Retina (tissue), 1 donor: ENCODE data around the gene AICDA.
"Not testable (repeated sequence)": the region's sequence is repeated elsewhere in the genome, so short reads cannot be mapped to it uniquely, and the experiment has no call there.

Source experiments
- DNase-seq: peaks from one replicate; pipeline ENCODE4 v3.0.0-alpha.2; 2016

AICDA gene

DNA sequence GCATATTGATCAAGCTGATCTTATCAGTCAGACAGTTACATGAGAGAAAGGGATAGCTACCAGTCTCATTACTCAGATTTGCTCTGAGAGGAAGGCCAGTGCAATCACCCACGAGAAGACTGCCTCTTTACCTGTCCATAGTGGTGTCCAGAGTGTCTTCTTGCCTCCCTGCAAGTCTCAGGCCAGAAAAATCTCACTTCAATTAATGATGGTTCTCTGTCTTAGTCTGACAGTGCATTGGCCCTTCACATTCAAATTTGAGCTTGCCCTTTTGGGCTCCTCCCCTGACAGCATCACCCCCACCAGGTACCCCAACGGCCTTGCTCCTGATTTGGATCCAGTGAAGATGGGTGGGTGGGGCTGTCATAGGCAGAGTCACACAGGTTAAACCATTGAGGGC is at the start of gene AICDA:
TSS of gene AICDA (minus strand) at position 231 of the 400 bp plus-strand sequence. CDS start at position 139, 92 bp downstream.
- DNase-seq: no peak

- DNase-seq: no peak
These were observed 49.1 kb upstream of the AICDA start for GRCh38 chr12:8661751-8662150.

GRCh38 chr12:8661016-8661415 is 48.4 kb upstream of the AICDA start:
- DNase-seq: no peak

GRCh38 chr12:8658346-8658745 is 45.7 kb upstream of the AICDA start:
- no peak for DNase-seq

DNA sequence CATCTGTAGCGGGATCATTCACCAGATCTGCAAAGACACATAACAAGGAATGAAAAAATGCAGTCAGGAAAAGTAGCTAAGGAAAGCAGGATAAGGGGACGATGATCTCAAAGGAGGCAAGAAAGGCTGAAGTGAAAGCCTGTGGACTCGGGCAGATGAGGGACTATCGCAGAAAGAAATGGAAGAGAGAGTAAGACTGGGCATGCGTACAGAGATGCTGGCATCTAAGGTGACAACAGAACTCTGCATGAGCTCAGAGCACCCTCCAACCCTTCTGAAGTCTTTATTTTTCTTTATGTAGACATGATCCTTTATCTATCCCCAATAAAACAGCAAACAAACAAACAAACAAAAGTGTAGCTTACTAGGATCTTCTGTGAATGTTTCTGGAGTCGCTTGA is 42.8 kb upstream of the AICDA start:
- no peak for DNase-seq

DNA sequence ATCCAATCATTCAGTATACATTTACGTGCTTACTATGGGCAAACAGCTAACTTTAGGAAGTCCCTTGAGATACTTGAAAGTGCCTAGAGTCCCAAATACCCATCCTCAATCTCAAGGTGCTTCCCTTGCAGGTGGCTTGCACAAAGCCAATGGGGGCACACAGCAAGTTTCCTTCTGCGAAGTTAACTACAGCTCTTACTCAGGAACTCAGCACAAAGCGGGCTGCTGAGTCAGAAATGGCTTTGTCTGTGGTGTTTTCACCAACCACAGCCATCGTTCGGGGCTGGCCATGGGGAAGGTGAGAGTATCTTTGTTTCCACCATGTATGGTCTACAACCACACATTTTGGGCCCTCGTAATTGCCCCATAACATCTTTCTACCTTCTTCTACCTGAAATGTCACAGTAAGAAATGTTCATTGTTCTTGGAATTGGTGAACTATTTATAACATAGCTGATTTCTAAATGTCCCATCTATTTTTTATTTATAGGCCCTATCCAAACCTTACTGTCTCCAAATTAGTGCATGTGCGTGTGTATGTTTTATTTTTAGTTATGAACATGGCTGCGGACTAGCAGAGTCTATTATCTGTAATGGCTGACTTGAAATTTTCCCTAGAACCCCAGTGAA is 36.0 kb upstream of the AICDA start:
- DNase-seq: no peak

DNA sequence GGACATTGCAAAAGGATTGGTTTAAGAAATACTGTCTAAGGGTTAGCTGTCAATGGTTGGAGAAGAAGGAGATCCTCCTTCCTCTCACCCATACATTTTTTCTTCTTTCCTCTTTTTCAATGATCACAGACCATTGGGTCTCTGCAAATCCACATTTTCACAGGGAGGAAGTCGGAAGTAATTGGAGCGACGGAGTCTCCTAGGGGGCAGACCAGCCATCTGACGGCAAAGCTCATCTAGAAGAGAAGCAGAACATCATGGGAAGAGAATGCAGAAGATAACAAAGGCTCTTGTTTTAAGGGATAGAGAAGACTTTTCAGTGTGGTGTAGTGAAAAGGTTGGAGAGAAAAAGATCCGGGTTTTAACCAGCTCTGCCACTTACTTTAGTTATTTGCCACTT is 35.3 kb upstream of the AICDA start:
- no peak for DNase-seq

- no peak for DNase-seq
These were observed 31.9 kb upstream of the AICDA start for GRCh38 chr12:8644345-8645248.

GRCh38 chr12:8642775-8643174 is 30.1 kb upstream of the AICDA start:
- no peak for DNase-seq

GRCh38 chr12:8639936-8640335 is 27.3 kb upstream of the AICDA start:
- DNase-seq: no peak

DNA sequence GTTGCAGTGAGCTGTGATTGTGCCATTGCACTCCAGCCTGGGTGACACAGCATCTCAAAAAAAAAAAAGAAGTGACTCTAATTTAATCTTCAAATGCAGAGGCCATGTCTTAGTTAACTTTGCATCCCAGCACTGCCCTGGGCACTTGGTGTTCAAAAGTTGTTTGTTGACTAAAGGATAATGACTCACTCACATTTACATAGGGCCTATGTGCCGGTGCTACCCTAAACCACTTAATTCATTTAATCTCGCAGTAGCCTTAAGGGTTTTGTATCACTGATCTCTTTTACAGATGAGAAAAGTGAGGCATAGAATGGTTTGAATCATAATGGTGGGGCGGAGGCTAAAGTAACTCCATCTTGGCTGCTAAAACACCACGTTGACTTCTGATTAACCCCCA is 26.3 kb upstream of the AICDA start:
- no peak for DNase-seq

DNA sequence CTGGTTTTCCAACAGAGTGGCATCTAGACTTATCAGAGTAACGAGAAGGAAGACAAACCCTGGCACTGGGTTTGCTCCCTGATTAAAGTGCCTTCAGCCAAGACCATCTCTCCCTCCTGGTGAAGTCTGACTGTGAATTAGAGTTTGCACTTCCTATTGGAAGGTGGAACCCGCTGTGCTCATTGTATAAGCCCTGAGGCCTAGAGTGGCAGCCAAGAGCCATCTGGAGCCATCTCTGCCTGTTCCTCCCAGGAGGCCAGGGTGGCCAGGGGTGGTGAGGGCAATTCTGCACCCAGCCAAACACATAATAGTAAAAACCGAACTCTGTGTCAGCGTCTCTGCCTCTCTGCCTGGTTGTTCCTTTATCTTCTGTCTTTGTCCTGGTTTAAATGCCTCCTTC is 25.0 kb upstream of the AICDA start:
- no peak for DNase-seq

GRCh38 chr12:8637244-8637643 is 24.6 kb upstream of the AICDA start:
- no peak for DNase-seq

GRCh38 chr12:8636581-8636980 is 23.9 kb upstream of the AICDA start:
- DNase-seq: no peak

DNA sequence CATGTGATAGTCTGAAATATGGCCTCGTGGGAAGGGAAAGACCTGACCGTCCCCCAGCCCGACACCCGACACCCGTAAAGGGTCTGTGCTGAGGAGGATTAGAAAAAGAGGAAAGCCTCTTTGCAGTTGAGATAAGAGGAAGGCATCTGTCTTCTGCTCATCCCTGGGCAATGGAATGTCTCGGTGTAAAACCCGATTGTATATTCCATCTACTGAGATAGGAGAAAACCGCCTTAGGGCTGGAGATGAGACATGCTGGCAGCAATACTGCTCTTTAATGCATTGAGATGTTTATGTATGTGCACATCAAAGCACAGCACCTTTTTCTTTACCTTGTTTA is 23.3 kb upstream of the AICDA start:
- not testable (repeated sequence) for DNase-seq

DNA sequence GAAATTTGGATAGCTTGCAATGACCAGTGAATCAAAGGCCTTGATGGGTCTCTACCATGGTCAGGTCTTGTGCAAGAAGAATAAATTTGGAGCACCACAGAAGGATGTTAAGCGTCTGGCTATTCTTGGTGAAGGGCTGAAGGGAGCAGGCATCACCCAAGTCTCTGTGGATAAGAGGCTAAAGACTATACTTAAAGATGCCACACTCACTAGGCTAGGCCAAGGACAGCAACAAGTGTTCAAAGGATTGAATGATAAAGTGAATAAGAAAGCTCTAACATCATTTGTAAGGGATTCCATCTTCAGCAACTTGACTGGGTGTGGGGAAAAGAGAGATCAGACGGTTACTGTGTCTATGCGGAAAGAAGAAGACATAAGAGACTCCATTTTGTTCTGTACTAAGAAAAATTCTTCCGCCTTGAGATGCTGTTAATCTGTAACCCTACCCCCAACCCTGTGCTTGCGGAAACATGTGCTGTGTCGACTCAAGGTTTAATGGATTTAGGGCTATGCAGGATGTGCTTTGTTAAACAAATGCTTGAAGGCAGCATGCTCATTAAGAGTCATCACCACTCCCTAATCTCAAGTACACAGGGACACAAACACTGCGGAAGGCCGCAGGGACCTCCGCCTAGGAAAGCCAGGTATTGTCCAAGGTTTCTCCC is 22.8 kb upstream of the AICDA start:
- DNase-seq: not testable (repeated sequence)

DNA sequence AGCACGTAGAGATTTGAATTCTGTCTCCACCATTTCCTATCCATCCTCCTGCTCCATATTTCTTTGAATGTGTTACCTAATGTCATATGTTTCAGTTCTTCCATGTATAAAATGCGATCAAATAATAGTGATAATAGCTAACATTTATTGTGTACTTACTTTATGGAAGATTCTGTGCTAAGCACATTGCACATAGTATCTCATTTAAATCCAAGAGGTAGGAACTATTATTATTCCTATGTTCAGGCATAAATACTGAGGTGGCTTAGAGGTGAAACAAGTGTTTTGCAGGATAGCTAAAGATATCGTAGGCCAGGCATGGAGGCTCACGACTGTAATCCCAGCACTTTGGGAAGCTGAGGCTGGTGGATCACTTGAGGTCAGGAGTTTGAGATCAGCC is 17.5 kb upstream of the AICDA start:
- no peak for DNase-seq

- no peak for DNase-seq
These were observed 16.9 kb upstream of the AICDA start for GRCh38 chr12:8629486-8630033.

DNA sequence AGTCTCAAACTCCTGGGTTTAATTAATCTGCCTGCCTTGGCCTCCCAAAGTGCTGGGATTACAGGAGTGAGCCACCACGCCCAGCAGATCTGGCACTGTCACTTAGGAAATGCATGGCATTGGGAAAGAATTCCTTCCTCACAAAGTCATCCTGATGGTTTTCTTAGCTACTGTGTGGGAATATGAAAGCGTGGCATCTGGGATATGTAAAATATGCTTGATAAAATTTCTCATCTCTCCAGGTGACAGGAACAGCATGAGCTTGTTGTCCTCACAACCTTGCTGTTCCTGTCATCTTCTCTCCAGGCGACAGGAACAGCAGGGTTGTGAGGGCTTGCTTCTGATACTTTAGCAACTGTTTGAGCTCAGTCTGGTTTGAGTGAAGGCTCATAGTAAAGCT is 16.1 kb upstream of the AICDA start:
- DNase-seq: no peak

GRCh38 chr12:8624750-8625149 is 12.1 kb upstream of the AICDA start:
- DNase-seq: not testable (repeated sequence)

- DNase-seq: no peak
These were observed 10.0 kb upstream of the AICDA start for GRCh38 chr12:8622646-8623045.

DNA sequence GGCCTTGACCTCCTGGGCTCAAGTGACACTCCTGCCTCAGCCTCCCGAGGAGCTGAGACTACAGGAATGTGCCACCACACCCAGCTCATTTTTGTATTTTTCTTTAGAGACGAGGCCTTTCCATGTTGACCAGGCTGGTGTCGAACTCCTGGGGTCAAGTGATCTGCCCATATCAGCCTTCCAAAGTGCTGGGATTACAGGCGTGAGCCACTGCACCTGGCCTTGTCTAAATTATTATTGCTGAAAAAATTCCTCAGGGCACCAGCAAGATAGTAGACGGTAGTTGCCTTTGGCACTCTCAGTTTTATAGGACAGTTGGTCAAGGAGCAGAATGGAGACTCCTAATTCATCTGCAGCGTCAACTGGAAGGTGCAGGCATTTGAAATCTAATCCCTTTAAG is 2.5 kb upstream of the AICDA start:
- no peak for DNase-seq

DNA sequence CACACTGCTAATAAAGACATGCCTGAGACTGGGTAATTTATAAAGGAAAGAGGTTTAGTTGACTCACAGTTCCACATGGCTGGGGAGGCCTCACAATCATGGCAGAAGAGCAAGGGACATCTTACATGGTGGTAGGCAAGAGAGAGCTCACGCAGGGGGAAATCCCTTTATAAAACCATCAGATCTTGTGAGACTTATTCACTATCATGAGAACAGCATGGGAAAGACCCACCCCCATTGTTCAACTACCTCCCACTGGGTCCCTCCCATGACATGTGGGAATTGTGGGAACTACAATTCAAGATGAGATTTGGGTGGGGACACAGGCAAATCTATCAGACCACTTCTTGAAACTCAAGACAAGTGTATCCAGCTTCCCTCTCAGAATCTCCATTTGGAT is 1.2 kb upstream of the AICDA start:
- DNase-seq: not testable (repeated sequence)
